Measurements from ENCODE around the gene SPRN. TPM values are rescaled to one million over a fixed set of nuclear protein-coding genes. Genes with fewer than 3 reads are reported as not detected.
"Not testable (repeated sequence)": the region's sequence is repeated elsewhere in the genome, so short reads cannot be mapped to it uniquely, and the experiment has no call there.

Gene SPRN
- total RNA-seq, 2 experiments from 2014 or later = not detected

- H3K27ac Mint-ChIP-seq; intact Hi-C loops (cut with DNase I, micrococcal nuclease); POLR2A ChIA-PET: not testable (repeated sequence)
These were observed 10.0 kb downstream of the SPRN start for GRCh38 chr10:133414401-133414800.

GRCh38 chr10:133412381-133412711 is 12.1 kb downstream of the SPRN start:
- peaks cover 27% of the 10 kb centered on the region for H3K9me3 Mint-ChIP-seq (ENCODE audit: low read depth)
- intact Hi-C loops (cut with DNase I, micrococcal nuclease) = no loop called here
- H3K4me3 Mint-ChIP-seq = no peak overlapping the region
- ATAC-seq (no peak), DNase-seq (no peak)
- H3K27ac Mint-ChIP-seq = no peak overlapping the region
- H3K4me1 Mint-ChIP-seq = peaks cover 13% of the 10 kb centered on the region
- ChIA-PET POLR2A (no interaction called here), CTCF (no interaction called here)
- no peaks in the 10 kb centered on the region for H3K27me3 Mint-ChIP-seq
- H3K36me3 Mint-ChIP-seq (ENCODE audit: low read depth) = peaks cover 78% of the 10 kb centered on the region

More at GRCh38 chr10:133414401-133414800, 10.0 kb downstream of the SPRN start:
- CTCF ChIA-PET, H3K4me1 Mint-ChIP-seq, ATAC-seq, H3K4me3 Mint-ChIP-seq, H3K27me3 Mint-ChIP-seq, DNase-seq: not testable (repeated sequence)
- Mint-ChIP-seq H3K36me3 (ENCODE audit: low read depth) (peaks cover 65% of the 10 kb centered on the region), H3K9me3 (ENCODE audit: low read depth) (peaks cover 21% of the 10 kb centered on the region)

DNA sequence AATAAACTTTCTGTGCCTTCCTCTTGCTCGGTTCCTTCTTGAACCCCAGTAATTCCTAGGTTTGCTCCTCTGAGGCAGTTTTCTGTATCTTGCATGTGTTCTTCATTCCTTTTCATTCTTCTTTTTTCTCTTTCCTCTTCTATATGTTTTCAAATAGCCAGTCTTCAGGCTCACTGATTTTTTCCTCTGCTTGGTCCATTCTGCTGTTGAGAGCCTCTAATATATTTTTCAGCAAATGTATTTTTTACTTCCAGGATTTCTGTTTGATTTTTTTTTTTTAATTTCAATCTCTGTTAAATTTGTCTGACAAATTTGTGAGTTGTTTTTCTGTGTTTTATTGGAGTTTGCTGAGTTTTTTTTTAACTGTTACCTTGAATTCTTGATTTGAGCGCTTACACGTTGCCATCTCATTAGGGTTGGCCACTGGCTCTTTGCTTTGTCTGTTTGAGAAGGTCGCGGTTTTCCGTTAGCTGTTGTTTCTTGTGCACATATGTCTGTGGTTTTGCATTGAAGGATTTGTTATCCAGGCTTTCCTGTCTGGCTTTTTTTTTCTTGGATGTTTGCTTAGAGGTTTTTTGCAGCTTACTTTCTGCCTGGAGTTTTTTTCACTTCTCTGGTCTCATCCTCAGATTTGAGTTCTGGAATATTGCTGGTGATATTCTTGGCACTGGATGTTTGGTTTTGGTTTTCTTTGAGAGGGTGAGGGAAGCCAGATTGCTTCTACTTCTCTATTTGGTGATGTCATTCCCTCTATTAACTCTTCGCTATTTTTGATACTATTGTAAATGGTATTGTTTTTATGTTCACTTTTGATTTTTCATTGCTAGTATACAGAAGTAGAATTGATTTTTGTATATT is 12.7 kb downstream of the SPRN start:
- Mint-ChIP-seq H3K4me3 (no peak overlapping the region), H3K4me1 (peaks cover 18% of the 10 kb centered on the region), H3K27ac (no peak overlapping the region), H3K36me3 (ENCODE audit: low read depth) (peaks cover 84% of the 10 kb centered on the region), H3K27me3 (no peaks in the 10 kb centered on the region), H3K9me3 (ENCODE audit: low read depth) (peaks cover 27% of the 10 kb centered on the region)
- no peak for DNase-seq
- ATAC-seq = no peak
- CTCF ChIA-PET = interaction anchor here (0.8 to 1.4 kb wide), 2 partner anchors 27 to 83 kb away, joined by 4 read pairs; no protein-coding TSS in a partner anchor
- intact Hi-C loops (cut with DNase I, micrococcal nuclease) = no loop called here
- POLR2A ChIA-PET = no interaction called here

DNA sequence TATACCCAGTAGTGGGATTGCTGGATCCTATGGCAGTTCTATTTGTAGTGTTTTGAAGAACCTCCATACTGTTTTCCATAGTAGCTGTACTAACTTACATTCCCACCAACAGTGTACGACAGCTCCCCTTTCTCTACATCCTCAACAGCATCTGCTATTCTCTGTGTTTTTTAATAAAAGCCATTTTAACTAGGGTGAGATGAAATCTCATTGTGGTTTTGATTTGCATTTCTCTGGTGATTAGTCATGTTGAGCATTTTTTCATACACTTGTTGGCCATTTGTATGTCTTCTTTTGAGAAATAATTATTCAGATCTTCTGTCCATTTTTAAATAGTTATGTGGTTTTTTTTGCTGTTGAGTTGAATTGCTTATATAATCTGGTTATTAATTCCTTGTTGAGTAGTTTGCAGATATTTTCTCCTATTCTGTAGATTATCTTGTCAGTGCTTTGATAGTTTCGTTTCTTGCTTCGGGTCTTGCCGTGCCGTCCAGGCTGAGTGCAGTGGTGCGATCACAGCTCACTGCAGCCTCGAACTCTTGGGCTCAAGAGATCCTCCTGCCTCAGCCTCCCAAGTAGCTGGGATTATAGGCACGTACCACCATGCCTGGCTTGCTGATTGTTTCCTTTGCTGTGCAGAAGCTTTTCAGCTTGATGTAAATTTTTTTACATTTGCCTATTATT is 18.4 kb downstream of the SPRN start:
- ATAC-seq = peak; percentile 65
- CTCF ChIA-PET = no interaction called here
- H3K4me3 Mint-ChIP-seq = no peak overlapping the region
- no peak for DNase-seq
- peaks cover 12% of the 10 kb centered on the region for H3K9me3 Mint-ChIP-seq (ENCODE audit: low read depth)
- peaks cover 45% of the 10 kb centered on the region for H3K4me1 Mint-ChIP-seq
- POLR2A ChIA-PET = no interaction called here
- peaks cover 67% of the 10 kb centered on the region for H3K36me3 Mint-ChIP-seq (ENCODE audit: low read depth)
- H3K27ac Mint-ChIP-seq = peak overlapping the region; percentile 12
- intact Hi-C loops (cut with DNase I, micrococcal nuclease) = no loop called here
- no peaks in the 10 kb centered on the region for H3K27me3 Mint-ChIP-seq

GRCh38 chr10:133405272-133405671 is 19.2 kb downstream of the SPRN start:
- H3K9me3 Mint-ChIP-seq (ENCODE audit: low read depth) = peaks cover 8% of the 10 kb centered on the region
- H3K4me3 Mint-ChIP-seq = no peak overlapping the region
- H3K27ac Mint-ChIP-seq = peak overlapping the region; percentile 12
- H3K4me1 Mint-ChIP-seq = peaks cover 53% of the 10 kb centered on the region
- intact Hi-C loops (cut with DNase I, micrococcal nuclease) = no loop called here
- ChIA-PET CTCF (no interaction called here), POLR2A (interaction anchor here (0.6 kb wide), 1 partner anchor 182 kb away, joined by 3 read pairs; no protein-coding TSS in a partner anchor)
- ATAC-seq = no peak
- H3K27me3 Mint-ChIP-seq = no peaks in the 10 kb centered on the region
- DNase-seq = no peak
- peaks cover 63% of the 10 kb centered on the region for H3K36me3 Mint-ChIP-seq (ENCODE audit: low read depth)

GRCh38 chr10:133403784-133404183 is 20.6 kb downstream of the SPRN start:
- DNase-seq (no peak), ATAC-seq (no peak)
- peaks cover 54% of the 10 kb centered on the region for H3K4me1 Mint-ChIP-seq
- no peak overlapping the region for H3K27ac Mint-ChIP-seq
- CTCF ChIA-PET = no interaction called here
- no peaks in the 10 kb centered on the region for H3K27me3 Mint-ChIP-seq
- intact Hi-C loops (cut with DNase I, micrococcal nuclease) = no loop called here
- peaks cover 2% of the 10 kb centered on the region for H3K9me3 Mint-ChIP-seq (ENCODE audit: low read depth)
- H3K4me3 Mint-ChIP-seq = no peak overlapping the region
- H3K36me3 Mint-ChIP-seq (ENCODE audit: low read depth) = peaks cover 59% of the 10 kb centered on the region
- POLR2A ChIA-PET = no interaction called here

GRCh38 chr10:133403359-133403758 is 21.1 kb downstream of the SPRN start:
- intact Hi-C loops (cut with DNase I, micrococcal nuclease) = no loop called here
- ChIA-PET POLR2A (no interaction called here), CTCF (no interaction called here)
- Mint-ChIP-seq H3K4me1 (peaks cover 51% of the 10 kb centered on the region), H3K36me3 (ENCODE audit: low read depth) (peaks cover 59% of the 10 kb centered on the region), H3K4me3 (no peak overlapping the region), H3K9me3 (ENCODE audit: low read depth) (peaks cover 2% of the 10 kb centered on the region), H3K27ac (no peak overlapping the region), H3K27me3 (no peaks in the 10 kb centered on the region)
- DNase-seq (no peak), ATAC-seq (no peak)

DNA sequence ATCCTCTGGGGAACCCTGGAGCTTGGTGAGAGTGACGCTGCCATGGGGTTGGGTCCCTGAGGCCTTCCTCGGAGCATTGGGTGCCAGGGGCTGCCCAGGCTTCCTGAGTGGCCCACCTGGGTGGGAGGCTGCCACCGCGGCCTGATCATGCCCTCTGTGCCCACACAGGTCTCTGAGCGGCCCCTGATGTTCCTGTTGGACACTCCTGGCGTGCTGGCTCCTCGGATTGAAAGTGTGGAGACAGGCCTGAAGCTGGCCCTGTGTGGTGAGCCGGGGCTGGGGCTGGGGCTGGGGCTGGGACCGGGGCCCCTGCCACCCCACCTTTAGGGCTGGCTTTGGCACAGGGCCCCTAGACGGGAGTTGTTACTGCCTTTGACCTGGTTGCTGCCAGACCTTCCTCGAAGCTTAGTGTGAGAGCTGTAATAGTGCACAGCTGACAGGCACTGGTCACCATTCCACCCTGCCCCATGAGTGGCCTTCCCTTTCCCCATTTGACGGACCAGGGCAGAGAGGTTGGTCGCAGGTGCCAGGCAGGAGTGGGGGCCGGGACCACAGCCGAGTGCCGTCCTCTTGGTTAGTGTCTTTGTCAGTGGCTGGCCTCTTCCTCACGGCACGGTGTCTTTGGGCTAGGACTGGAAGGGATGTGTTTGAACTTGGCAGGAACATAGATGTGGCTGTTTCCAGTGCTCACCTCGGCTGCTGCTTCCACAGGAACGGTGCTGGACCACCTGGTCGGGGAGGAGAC is 22.3 kb downstream of the SPRN start:
- intact Hi-C loops (cut with DNase I, micrococcal nuclease) = no loop called here
- H3K4me1 Mint-ChIP-seq = peaks cover 50% of the 10 kb centered on the region
- H3K4me3 Mint-ChIP-seq = no peak overlapping the region
- DNase-seq (no peak), ATAC-seq (no peak)
- CTCF ChIA-PET = no interaction called here
- H3K27me3 Mint-ChIP-seq = no peaks in the 10 kb centered on the region
- peaks cover 58% of the 10 kb centered on the region for H3K36me3 Mint-ChIP-seq (ENCODE audit: low read depth)
- POLR2A ChIA-PET = no interaction called here
- H3K9me3 Mint-ChIP-seq (ENCODE audit: low read depth) = no peaks in the 10 kb centered on the region
- no peak overlapping the region for H3K27ac Mint-ChIP-seq

DNA sequence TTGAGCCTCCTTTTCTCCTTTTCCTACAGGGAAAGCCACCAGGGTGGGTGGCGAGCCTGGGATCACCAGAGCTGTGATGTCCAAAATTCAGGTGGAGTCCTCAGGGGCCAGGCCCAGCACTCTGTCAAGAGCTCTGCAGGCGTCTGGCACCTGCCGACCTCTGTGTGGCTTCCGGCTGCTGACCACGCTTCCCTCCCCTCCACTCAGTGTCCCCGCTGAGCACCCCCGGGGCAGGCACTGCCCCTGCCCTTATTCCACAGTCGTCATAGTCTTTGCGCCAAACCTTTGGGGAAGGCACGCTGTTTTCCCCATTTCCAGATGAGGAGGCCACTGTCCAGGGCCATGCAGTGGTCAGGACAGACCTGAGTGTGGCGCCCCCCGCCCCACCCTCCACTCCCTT is 22.9 kb downstream of the SPRN start:
- H3K27me3 Mint-ChIP-seq = no peaks in the 10 kb centered on the region
- peaks cover 57% of the 10 kb centered on the region for H3K36me3 Mint-ChIP-seq (ENCODE audit: low read depth)
- CTCF ChIA-PET = no interaction called here
- no peak overlapping the region for H3K4me3 Mint-ChIP-seq
- peak overlapping the region; percentile 56 for H3K27ac Mint-ChIP-seq
- no peak for ATAC-seq
- no peak for DNase-seq
- peaks cover 48% of the 10 kb centered on the region for H3K4me1 Mint-ChIP-seq
- POLR2A ChIA-PET = no interaction called here
- H3K9me3 Mint-ChIP-seq (ENCODE audit: low read depth) = no peaks in the 10 kb centered on the region
- intact Hi-C loops (cut with DNase I, micrococcal nuclease) = no loop called here

DNA sequence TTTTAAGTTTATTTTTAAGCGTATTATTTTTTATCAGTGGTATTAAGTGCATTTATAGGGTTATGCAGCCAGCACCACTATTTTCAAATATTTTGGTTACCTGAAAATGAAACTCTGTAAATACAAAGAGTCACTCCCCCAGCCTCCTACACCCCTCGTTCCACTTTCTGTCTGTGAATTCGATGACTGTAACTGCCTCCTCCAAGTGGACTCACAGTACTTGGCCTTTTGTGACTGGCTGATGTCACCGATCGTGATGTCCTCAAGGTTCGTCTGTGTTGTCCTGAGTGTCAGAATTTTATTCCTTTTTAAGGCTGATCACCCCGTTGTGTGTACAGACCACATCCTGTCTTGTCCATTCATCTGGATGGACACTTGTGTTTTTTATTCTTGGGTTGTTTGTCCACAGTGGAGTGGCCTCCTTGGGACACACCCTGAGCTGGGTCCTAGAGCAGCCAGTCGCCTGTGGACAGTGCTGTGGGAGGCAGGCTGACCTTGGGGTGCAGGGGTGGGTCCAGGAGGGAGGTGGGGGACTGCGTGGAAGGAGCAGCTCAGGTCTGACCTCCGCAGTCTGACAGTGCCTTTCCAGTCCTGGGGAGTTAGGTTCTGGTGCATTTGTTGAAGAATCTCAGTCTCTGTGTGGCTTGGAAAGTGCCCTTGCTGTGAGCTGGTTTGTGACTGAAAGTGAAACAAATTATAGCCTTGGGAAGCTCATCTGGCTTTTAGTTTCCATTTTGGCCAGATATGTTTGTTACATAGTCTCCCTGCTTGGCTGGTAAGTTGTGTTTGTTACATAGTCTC is 23.6 kb downstream of the SPRN start:
- peak overlapping the region; percentile 56 for H3K27ac Mint-ChIP-seq
- POLR2A ChIA-PET = no interaction called here
- no peaks in the 10 kb centered on the region for H3K27me3 Mint-ChIP-seq
- CTCF ChIA-PET = no interaction called here
- H3K9me3 Mint-ChIP-seq (ENCODE audit: low read depth) = no peaks in the 10 kb centered on the region
- peaks cover 49% of the 10 kb centered on the region for H3K4me1 Mint-ChIP-seq
- peaks cover 52% of the 10 kb centered on the region for H3K36me3 Mint-ChIP-seq (ENCODE audit: low read depth)
- DNase-seq (no peak), ATAC-seq (peak; percentile 59)
- intact Hi-C loops (cut with DNase I, micrococcal nuclease) = no loop called here
- no peak overlapping the region for H3K4me3 Mint-ChIP-seq

- DNase-seq (no peak), ATAC-seq (no peak)
- Mint-ChIP-seq H3K4me3 (no peak overlapping the region), H3K36me3 (ENCODE audit: low read depth) (peaks cover 51% of the 10 kb centered on the region), H3K27ac (no peak overlapping the region), H3K4me1 (peaks cover 45% of the 10 kb centered on the region), H3K9me3 (ENCODE audit: low read depth) (no peaks in the 10 kb centered on the region), H3K27me3 (no peaks in the 10 kb centered on the region)
- ChIA-PET POLR2A (no interaction called here), CTCF (interaction anchor here (1.3 kb wide), 1 partner anchor 40 kb away, joined by 3 read pairs; no protein-coding TSS in a partner anchor)
- intact Hi-C loops (cut with DNase I, micrococcal nuclease) = no loop called here
These were observed 25.3 kb downstream of the SPRN start for GRCh38 chr10:133399123-133399601.
